PC-3 (cell line): Measurements from ENCODE around the gene ERBB4.

Experiments
- CTCF ChIP-seq: fragments of 300-600 bp; sonication (generic); conservative IDR thresholded peaks from 2 replicates; pipeline ENCODE4 v1.5.1; 2017; ENCODE audit warnings: antibody characterized with exemption, low read depth, mild to moderate bottlenecking, low read length
- EZH2 ChIP-seq: fragments of 300-600 bp; sonication (generic); IDR thresholded peaks from one replicate; pipeline ENCODE4 v1.6.1; 2017; ENCODE audit warnings: antibody characterized with exemption, mild to moderate bottlenecking, low read length; ENCODE audit not compliant: unreplicated experiment

- TF ChIP-seq CTCF (no peak), EZH2 (no peak)
Observed at GRCh38 chr2:211816754-211817153, 721.8 kb downstream of the ERBB4 start.
